SW480 (cell line): ENCODE data around the gene GREB1.
"Not testable (repeated sequence)": the region's sequence is repeated elsewhere in the genome, so short reads cannot be mapped to it uniquely, and the experiment has no call there.

Experiments used
- DNase-seq: peaks from one replicate; pipeline ENCODE4 v3.0.0-alpha.2; 2016; ENCODE audit warnings: low spot score

The GREB1 gene

GRCh38 chr2:11635141-11635540 lies 101.3 kb downstream of the GREB1 start:
- no peak for DNase-seq

GRCh38 chr2:11636593-11637295 lies 102.9 kb downstream of the GREB1 start:
- DNase-seq = no peak

- DNase-seq = no peak
These were observed 103.7 kb downstream of the GREB1 start for GRCh38 chr2:11637546-11637945.

- no peak for DNase-seq
These were observed 105.7 kb downstream of the GREB1 start for GRCh38 chr2:11639503-11639902.

GRCh38 chr2:11640132-11640531 lies 106.3 kb downstream of the GREB1 start:
- no peak for DNase-seq

- DNase-seq = no peak
These were observed 109.1 kb downstream of the GREB1 start for GRCh38 chr2:11642972-11643371.

- no peak for DNase-seq
These were observed 110.4 kb downstream of the GREB1 start for GRCh38 chr2:11644293-11644692.

- no peak for DNase-seq
These were observed 112.7 kb downstream of the GREB1 start for GRCh38 chr2:11646530-11646929.

GRCh38 chr2:11647834-11648600 lies 114.2 kb downstream of the GREB1 start:
- peak; percentile 21 for DNase-seq

- no peak for DNase-seq
These were observed 115.2 kb downstream of the GREB1 start for GRCh38 chr2:11649093-11649492.

GRCh38 chr2:11651856-11652548 lies 118.2 kb downstream of the GREB1 start:
- DNase-seq = no peak

GRCh38 chr2:11652553-11652952 lies 118.7 kb downstream of the GREB1 start:
- no peak for DNase-seq

GRCh38 chr2:11655495-11655894 lies 121.7 kb downstream of the GREB1 start:
- no peak for DNase-seq

- no peak for DNase-seq
These were observed 122.4 kb downstream of the GREB1 start for GRCh38 chr2:11656252-11656651.

GRCh38 chr2:11656671-11657101 lies 122.8 kb downstream of the GREB1 start:
- DNase-seq = no peak

- no peak for DNase-seq
These were observed 123.3 kb downstream of the GREB1 start for GRCh38 chr2:11657195-11657594.

- no peak for DNase-seq
These were observed 123.8 kb downstream of the GREB1 start for GRCh38 chr2:11657646-11658045.

GRCh38 chr2:11658208-11659114 lies 124.6 kb downstream of the GREB1 start:
- no peak for DNase-seq

- DNase-seq = no peak
These were observed 125.2 kb downstream of the GREB1 start for GRCh38 chr2:11659115-11659475.

- DNase-seq = no peak
These were observed 126.0 kb downstream of the GREB1 start for GRCh38 chr2:11659851-11660250.

GRCh38 chr2:11660396-11660795 lies 126.6 kb downstream of the GREB1 start:
- DNase-seq = not testable (repeated sequence)

GRCh38 chr2:11661891-11662435 lies 128.1 kb downstream of the GREB1 start:
- no peak for DNase-seq
